Vagina (tissue), 2 donors: Measurements from ENCODE around the gene RPH3AL.

Experiments
- POLR2A ChIP-seq, 2 donors: fragments of 450-650 bp; IDR thresholded peaks; one replicate each; pipeline ENCODE4 v1.6.1; 2017; ENCODE audit warnings: antibody characterized with exemption in 2 of 2, mild to moderate bottlenecking in 2 of 2, moderate library complexity in 2 of 2
- POLR2AphosphoS5 ChIP-seq, 2 donors: sonication (generic); formaldehyde crosslinking; IDR thresholded peaks; one replicate each; pipeline ENCODE4 v1.9.0; 2017; ENCODE audit warnings: antibody characterized with exemption in 2 of 2, mild to moderate bottlenecking in 2 of 2, low read depth in 1 of 2; ENCODE audit not compliant: insufficient read depth in 1 of 2
- TF ChIP-seq, protein P1 (sequence below), 3 experiments: fragments of 450-650 bp in 2 of 3; fragments of 200-600 bp in 1 of 3; sonication (generic) in 1 of 3; IDR thresholded peaks; one replicate each; pipeline ENCODE4 v1.5.1; 2017 to 2019; ENCODE audit warnings: antibody characterized with exemption in 3 of 3, mild to moderate bottlenecking in 2 of 3, moderate library complexity in 2 of 3

GRCh38 chr17:290626-291025, 62.0 kb downstream of the RPH3AL start:
- TF ChIP-seq, protein P1, sequence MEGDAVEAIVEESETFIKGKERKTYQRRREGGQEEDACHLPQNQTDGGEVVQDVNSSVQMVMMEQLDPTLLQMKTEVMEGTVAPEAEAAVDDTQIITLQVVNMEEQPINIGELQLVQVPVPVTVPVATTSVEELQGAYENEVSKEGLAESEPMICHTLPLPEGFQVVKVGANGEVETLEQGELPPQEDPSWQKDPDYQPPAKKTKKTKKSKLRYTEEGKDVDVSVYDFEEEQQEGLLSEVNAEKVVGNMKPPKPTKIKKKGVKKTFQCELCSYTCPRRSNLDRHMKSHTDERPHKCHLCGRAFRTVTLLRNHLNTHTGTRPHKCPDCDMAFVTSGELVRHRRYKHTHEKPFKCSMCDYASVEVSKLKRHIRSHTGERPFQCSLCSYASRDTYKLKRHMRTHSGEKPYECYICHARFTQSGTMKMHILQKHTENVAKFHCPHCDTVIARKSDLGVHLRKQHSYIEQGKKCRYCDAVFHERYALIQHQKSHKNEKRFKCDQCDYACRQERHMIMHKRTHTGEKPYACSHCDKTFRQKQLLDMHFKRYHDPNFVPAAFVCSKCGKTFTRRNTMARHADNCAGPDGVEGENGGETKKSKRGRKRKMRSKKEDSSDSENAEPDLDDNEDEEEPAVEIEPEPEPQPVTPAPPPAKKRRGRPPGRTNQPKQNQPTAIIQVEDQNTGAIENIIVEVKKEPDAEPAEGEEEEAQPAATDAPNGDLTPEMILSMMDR (IDR thresholded peaks at IDR 0.05) = no peak
- TF ChIP-seq POLR2A (IDR thresholded peaks at IDR 0.05) = no peak
- TF ChIP-seq POLR2AphosphoS5 (IDR thresholded peaks at IDR 0.05; ENCODE audit: insufficient read depth in 1 of 2, low read depth in 1 of 2) = no peak
